Measurements from ENCODE around the gene SMG9.

DNA sequence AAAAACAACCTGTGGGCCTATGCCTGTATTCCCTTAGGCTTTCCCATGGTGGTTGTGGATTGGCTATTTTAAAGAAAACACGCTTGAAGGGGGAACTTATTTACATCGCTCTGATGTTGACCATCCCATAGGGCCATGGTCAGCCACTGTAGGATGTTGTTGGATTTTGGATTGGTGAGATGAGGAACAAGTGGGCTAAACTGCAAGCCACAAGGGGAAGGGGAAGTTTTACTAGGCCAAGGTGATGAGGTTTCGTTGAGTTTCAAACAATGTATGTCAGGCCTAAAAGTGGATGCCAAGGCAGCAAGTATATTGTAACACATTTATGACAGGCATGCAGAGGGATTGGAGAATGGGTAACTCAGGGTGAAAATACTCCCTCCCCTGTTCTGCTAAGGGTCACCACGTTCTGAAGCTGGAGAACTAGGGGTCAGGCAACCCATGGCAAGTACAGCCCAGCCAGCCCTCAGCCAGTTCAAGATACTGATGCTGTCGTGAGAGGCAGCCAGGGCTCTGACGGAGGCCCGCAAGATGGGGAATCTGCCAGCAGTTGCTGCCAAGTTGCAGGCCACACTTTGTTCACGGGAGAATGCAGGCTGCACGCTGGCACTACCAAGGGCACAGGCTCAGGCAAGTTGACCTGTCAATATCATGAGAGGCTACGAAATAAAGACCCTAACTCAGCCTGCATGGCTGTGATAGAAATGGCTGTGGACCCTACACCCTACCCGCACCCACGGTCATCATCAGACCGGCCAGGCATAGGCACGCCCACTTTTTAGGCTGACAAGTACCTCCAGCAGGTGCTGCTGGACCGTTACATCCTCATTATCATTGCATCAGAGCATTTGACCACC, 27.8 kb downstream of the SMG9 start:
- TF ChIP-seq, protein P1, sequence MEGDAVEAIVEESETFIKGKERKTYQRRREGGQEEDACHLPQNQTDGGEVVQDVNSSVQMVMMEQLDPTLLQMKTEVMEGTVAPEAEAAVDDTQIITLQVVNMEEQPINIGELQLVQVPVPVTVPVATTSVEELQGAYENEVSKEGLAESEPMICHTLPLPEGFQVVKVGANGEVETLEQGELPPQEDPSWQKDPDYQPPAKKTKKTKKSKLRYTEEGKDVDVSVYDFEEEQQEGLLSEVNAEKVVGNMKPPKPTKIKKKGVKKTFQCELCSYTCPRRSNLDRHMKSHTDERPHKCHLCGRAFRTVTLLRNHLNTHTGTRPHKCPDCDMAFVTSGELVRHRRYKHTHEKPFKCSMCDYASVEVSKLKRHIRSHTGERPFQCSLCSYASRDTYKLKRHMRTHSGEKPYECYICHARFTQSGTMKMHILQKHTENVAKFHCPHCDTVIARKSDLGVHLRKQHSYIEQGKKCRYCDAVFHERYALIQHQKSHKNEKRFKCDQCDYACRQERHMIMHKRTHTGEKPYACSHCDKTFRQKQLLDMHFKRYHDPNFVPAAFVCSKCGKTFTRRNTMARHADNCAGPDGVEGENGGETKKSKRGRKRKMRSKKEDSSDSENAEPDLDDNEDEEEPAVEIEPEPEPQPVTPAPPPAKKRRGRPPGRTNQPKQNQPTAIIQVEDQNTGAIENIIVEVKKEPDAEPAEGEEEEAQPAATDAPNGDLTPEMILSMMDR (IDR thresholded peaks at IDR 0.05; ENCODE audit: low read depth, low read length): no peak
- TF ChIP-seq POLR2A (IDR thresholded peaks at IDR 0.05; ENCODE audit: extremely low read depth, insufficient read length): no peak

All from NB4 (cell line).